Gastroesophageal sphincter (tissue), 3 donors: Measurements from ENCODE around the gene OR2D2.

Source experiments
- EP300 ChIP-seq: sonication (generic); formaldehyde crosslinking; IDR thresholded peaks from one replicate; pipeline ENCODE4 v1.6.1; 2017; ENCODE audit warnings: antibody characterized with exemption, mild to moderate bottlenecking
- POLR2A ChIP-seq, 2 donors: fragments of 450-650 bp; IDR thresholded peaks; one replicate each; pipeline ENCODE4 v1.6.1; 2017; ENCODE audit warnings: antibody characterized with exemption in 2 of 2, mild to moderate bottlenecking in 2 of 2, moderate library complexity in 1 of 2
- POLR2AphosphoS5 ChIP-seq: sonication (generic); formaldehyde crosslinking; IDR thresholded peaks from one replicate; pipeline ENCODE4 v1.6.1; 2017; ENCODE audit warnings: antibody characterized with exemption
- TF ChIP-seq, protein P1 (sequence below), 4 experiments: fragments of 200-600 bp in 2 of 4; fragments of 450-650 bp in 2 of 4; sonication (generic) in 1 of 4; IDR thresholded peaks; one replicate each; pipeline ENCODE4 v1.5.1; 2017 to 2019; ENCODE audit warnings: antibody characterized with exemption in 4 of 4, mild to moderate bottlenecking in 2 of 4, moderate library complexity in 2 of 4

- TF ChIP-seq POLR2AphosphoS5 = no peak
- TF ChIP-seq, protein P1, sequence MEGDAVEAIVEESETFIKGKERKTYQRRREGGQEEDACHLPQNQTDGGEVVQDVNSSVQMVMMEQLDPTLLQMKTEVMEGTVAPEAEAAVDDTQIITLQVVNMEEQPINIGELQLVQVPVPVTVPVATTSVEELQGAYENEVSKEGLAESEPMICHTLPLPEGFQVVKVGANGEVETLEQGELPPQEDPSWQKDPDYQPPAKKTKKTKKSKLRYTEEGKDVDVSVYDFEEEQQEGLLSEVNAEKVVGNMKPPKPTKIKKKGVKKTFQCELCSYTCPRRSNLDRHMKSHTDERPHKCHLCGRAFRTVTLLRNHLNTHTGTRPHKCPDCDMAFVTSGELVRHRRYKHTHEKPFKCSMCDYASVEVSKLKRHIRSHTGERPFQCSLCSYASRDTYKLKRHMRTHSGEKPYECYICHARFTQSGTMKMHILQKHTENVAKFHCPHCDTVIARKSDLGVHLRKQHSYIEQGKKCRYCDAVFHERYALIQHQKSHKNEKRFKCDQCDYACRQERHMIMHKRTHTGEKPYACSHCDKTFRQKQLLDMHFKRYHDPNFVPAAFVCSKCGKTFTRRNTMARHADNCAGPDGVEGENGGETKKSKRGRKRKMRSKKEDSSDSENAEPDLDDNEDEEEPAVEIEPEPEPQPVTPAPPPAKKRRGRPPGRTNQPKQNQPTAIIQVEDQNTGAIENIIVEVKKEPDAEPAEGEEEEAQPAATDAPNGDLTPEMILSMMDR (IDR thresholded peaks at IDR 0.05) = no peak
- TF ChIP-seq POLR2A (IDR thresholded peaks at IDR 0.05) = no peak
- TF ChIP-seq EP300 = no peak
Observed at GRCh38 chr11:6889835-6890234, 2.5 kb downstream of the OR2D2 start.
